WTC11 (cell line): ENCODE data around the gene GFOD1. TPM values are rescaled to one million over a fixed set of nuclear protein-coding genes. Genes with fewer than 3 reads are reported as not detected.
A peak's percentile ranks its signal among the peaks of the same experiment; 100 is the strongest.

Experiments used
- ATAC-seq: fragments of 200-7000 bp; cut with Tn5 transposase; 2 replicates; pipeline ENCODE4 v1.10.0; 2021; ENCODE audit warnings: mild to moderate bottlenecking, moderate library complexity
- CTCF ChIA-PET: fragments of 300-600 bp; sonication (Branson Sonifier 250); formaldehyde crosslinking; loops from one replicate; lab custom pipeline; 2021; ENCODE audit warnings: antibody characterized with exemption; lab: Charles Lee
- POLR2A ChIA-PET: fragments of 350-600 bp; sonication (Branson Sonifier 250); formaldehyde crosslinking; loops from one replicate; lab custom pipeline; 2021; ENCODE audit warnings: antibody characterized with exemption; lab: Charles Lee
- DNase-seq: peaks from one replicate; pipeline ENCODE4 v3.0.0; 2021; ENCODE audit warnings: low spot score
- H3K27ac Mint-ChIP-seq: 2 replicates; pipeline ENCODE4 v1.8.0; 2021; ENCODE audit warnings: mixed read lengths
- H3K27me3 Mint-ChIP-seq: 2 replicates; pipeline ENCODE4 v1.8.0; 2021; ENCODE audit warnings: low read depth, mild to moderate bottlenecking, moderate library complexity, mixed read lengths
- H3K36me3 Mint-ChIP-seq: 2 replicates; pipeline ENCODE4 v1.8.0; 2021; ENCODE audit warnings: mixed read lengths
- H3K4me1 Mint-ChIP-seq: 2 replicates; pipeline ENCODE4 v1.8.0; 2022; ENCODE audit warnings: mixed read lengths
- H3K4me3 Mint-ChIP-seq: 2 replicates; pipeline ENCODE4 v1.8.0; 2021; ENCODE audit warnings: mild to moderate bottlenecking, moderate library complexity, mixed read lengths
- H3K9me3 Mint-ChIP-seq: 2 replicates; pipeline ENCODE4 v1.8.0; 2021; ENCODE audit warnings: mixed read lengths
- CBFB ChIP-seq: sonication (generic); formaldehyde crosslinking; IDR thresholded peaks from 2 replicates; pipeline ENCODE4 v1.8.1; 2022; ENCODE audit warnings: mild to moderate bottlenecking, low read depth, missing genetic modification reagents
- E2F1 ChIP-seq: sonication (generic); formaldehyde crosslinking; IDR thresholded peaks from 2 replicates; pipeline ENCODE4 v1.8.0; 2022; ENCODE audit warnings: mild to moderate bottlenecking, missing genetic modification reagents
- E2F4 ChIP-seq: sonication (generic); formaldehyde crosslinking; IDR thresholded peaks from 2 replicates; pipeline ENCODE4 v1.8.1; 2022; ENCODE audit warnings: low read depth, mild to moderate bottlenecking, moderate library complexity, missing genetic modification reagents, borderline replicate concordance
- FOXJ3 ChIP-seq: sonication (generic); formaldehyde crosslinking; IDR thresholded peaks from 2 replicates; pipeline ENCODE4 v1.9.0; 2021; ENCODE audit warnings: missing genetic modification reagents, mild to moderate bottlenecking, borderline replicate concordance
- FOXK1 ChIP-seq: sonication (generic); formaldehyde crosslinking; IDR thresholded peaks from 2 replicates; pipeline ENCODE4 v1.8.0; 2022; ENCODE audit warnings: mild to moderate bottlenecking, moderate library complexity, missing genetic modification reagents
- GTF2I ChIP-seq: fragments of 250-450 bp; sonication (Bioruptor Pico); conservative IDR thresholded peaks from 2 replicates; pipeline ENCODE4 v1.4.0; 2021; ENCODE audit warnings: mild to moderate bottlenecking
- IRF2 ChIP-seq: sonication (generic); formaldehyde crosslinking; IDR thresholded peaks from 2 replicates; pipeline ENCODE4 v1.8.0; 2022; ENCODE audit warnings: low read depth, missing genetic modification reagents, borderline replicate concordance
- PRDM15 ChIP-seq: sonication (generic); formaldehyde crosslinking; IDR thresholded peaks from 2 replicates; pipeline ENCODE4 v1.8.0; 2022; ENCODE audit warnings: missing genetic modification reagents
- PRRX2 ChIP-seq: fragments of 250-450 bp; sonication (Bioruptor Pico); IDR thresholded peaks from 2 replicates; pipeline ENCODE4 v1.8.0; 2021; ENCODE audit warnings: mild to moderate bottlenecking
- SMAD3 ChIP-seq: sonication (generic); formaldehyde crosslinking; IDR thresholded peaks from 2 replicates; pipeline ENCODE4 v1.8.0; 2022; ENCODE audit warnings: missing genetic modification reagents, mild to moderate bottlenecking, borderline replicate concordance
- SP1 ChIP-seq: sonication (generic); formaldehyde crosslinking; conservative IDR thresholded peaks from 2 replicates; pipeline ENCODE4 v1.8.1; 2022; ENCODE audit warnings: missing genetic modification reagents
- STAT6 ChIP-seq: sonication (generic); formaldehyde crosslinking; conservative IDR thresholded peaks from 2 replicates; pipeline ENCODE4 v1.8.1; 2023; ENCODE audit warnings: mild to moderate bottlenecking, low read depth, missing genetic modification reagents, moderate library complexity
- TEAD1 ChIP-seq: sonication (generic); formaldehyde crosslinking; IDR thresholded peaks from 2 replicates; pipeline ENCODE4 v1.8.0; 2022; ENCODE audit warnings: mild to moderate bottlenecking, missing genetic modification reagents
- ZBTB21 ChIP-seq: sonication (generic); formaldehyde crosslinking; IDR thresholded peaks from 2 replicates; pipeline ENCODE4 v1.8.1; 2023; ENCODE audit warnings: mild to moderate bottlenecking, missing genetic modification reagents, borderline replicate concordance
- total RNA-seq: library from RNA; stranded (reverse); gene quantifications from 3 replicates; pipeline ENCODE4 v1.2.3, GENCODE V29; 2021
- TF ChIP-seq, protein P1 (sequence below): sonication (generic); formaldehyde crosslinking; IDR thresholded peaks from 2 replicates; pipeline ENCODE4 v1.8.1; 2022; ENCODE audit warnings: missing genetic modification reagents, borderline replicate concordance
- TF ChIP-seq, protein P2 (sequence below): fragments of 250-450 bp; sonication (Bioruptor Pico); conservative IDR thresholded peaks from 2 replicates; pipeline ENCODE4 v1.9.0; 2021; ENCODE audit warnings: mild to moderate bottlenecking
- TF ChIP-seq, protein P3 (sequence below): fragments of 250-450 bp; sonication (Bioruptor Pico); IDR thresholded peaks from 2 replicates; pipeline ENCODE4 v2.1.2; 2022; ENCODE audit warnings: mild to moderate bottlenecking, moderate library complexity

Gene GFOD1
- total RNA-seq, 1 experiment from 2014 or later: 8.5 TPM

GRCh38 chr6:13400772-13401171 lies 86.6 kb downstream of the GFOD1 start:
- ChIA-PET POLR2A (no interaction called here), CTCF (interaction anchor here (0.9 kb wide), 1 partner anchor 86 kb away, joined by 3 read pairs; the partner anchor contains the start of gene GFOD1)
- ATAC-seq: no peak
- Mint-ChIP-seq H3K4me3 (no peak overlapping the region), H3K36me3 (no peaks in the 10 kb centered on the region), H3K27me3 (no peaks in the 10 kb centered on the region), H3K4me1 (peaks cover 34% of the 10 kb centered on the region), H3K27ac (no peak overlapping the region), H3K9me3 (no peaks in the 10 kb centered on the region)
- TF ChIP-seq FOXK1 (CRISPR knock-in tag) (no peak), IRF2 (CRISPR knock-in tag) (no peak), TEAD1 (CRISPR knock-in tag) (no peak), FOXJ3 (CRISPR knock-in tag) (no peak), SP1 (CRISPR knock-in tag) (no peak), CBFB (CRISPR knock-in tag) (no peak), ZBTB21 (CRISPR knock-in tag) (no peak), SMAD3 (CRISPR knock-in tag) (no peak)
- TF ChIP-seq, protein P1, sequence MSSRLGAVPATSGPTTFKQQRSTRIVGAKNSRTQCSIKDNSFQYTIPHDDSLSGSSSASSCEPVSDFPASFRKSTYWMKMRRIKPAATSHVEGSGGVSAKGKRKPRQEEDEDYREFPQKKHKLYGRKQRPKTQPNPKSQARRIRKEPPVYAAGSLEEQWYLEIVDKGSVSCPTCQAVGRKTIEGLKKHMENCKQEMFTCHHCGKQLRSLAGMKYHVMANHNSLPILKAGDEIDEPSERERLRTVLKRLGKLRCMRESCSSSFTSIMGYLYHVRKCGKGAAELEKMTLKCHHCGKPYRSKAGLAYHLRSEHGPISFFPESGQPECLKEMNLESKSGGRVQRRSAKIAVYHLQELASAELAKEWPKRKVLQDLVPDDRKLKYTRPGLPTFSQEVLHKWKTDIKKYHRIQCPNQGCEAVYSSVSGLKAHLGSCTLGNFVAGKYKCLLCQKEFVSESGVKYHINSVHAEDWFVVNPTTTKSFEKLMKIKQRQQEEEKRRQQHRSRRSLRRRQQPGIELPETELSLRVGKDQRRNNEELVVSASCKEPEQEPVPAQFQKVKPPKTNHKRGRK (CRISPR knock-in tag): no peak
- TF ChIP-seq, protein P2, sequence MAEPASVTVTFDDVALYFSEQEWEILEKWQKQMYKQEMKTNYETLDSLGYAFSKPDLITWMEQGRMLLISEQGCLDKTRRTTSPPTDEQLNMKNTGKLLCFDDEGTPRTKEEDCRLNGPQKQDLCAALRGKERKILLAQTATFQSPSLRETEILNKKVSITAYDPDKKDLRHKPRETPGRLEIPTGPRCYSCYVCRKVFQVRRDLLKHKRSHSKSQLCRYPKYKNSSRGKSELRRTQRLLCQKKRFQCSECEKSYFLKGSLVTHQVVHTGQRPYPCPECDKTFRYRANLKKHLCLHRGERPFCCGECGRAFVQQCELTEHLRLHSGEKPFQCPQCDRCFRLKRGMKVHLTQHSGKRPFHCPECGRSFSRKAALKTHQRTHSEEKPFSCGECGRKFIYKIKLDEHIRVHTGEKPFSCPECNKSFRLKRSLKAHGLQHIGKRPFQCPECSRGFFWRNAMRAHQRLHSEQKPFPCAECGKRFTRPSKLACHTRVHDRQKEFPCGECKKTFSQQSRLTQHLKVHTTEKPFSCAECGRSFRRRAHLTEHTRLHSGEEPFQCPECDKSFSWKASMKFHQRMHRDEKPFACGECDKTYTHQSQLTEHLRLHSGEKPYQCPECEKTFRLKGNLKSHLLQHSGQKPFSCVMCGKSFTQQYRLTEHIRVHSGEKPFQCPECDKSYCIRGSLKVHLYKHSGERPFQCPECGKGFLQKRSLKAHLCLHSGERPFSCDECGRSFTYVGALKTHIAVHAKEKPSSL (CRISPR knock-in tag): no peak
- no peak for DNase-seq

DNA sequence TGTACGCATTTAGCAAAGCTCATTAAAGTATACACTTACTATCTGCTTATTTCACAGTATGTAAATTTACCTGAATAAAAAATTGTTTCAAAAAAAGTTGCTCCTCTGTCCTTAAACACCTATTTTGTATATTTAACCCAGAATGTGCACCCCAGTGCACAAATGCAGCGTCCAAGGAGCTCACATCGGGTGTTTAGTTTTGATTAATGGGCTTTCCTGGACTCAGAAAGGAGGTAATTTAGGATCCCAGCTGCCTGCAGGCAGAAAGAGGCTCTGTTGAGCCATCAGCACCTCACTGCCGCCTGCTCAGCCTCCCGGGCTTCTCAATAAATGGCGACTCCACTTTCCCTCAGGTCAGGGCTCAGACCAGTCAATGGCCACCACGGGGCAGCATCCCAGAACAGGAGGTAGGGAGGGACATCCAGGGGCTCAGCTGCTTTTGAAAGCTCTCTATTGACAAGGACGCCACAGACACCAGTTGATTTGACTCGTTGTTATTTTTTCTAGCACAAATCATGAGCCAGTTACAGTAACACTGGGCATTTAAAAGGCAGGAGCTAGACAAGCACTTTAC lies 88.9 kb downstream of the GFOD1 start:
- Mint-ChIP-seq H3K27me3 (no peaks in the 10 kb centered on the region), H3K27ac (peak overlapping the region; percentile 42; the same call in 1 of the 2 replicates)
- peak; percentile 46 for DNase-seq
- ChIA-PET CTCF (interaction anchor here (0.6 to 2.5 kb wide), 10 partner anchors 12 to 238 kb away, joined by 3 to 14 read pairs (median 4); partner anchors contain the start of gene SIRT5), POLR2A (no interaction called here)
- TF ChIP-seq STAT6 (CRISPR knock-in tag) (no peak), E2F4 (CRISPR knock-in tag) (no peak)
- TF ChIP-seq, all 79 proteins: peak for 0
- Mint-ChIP-seq H3K9me3 (no peaks in the 10 kb centered on the region), H3K4me3 (no peak overlapping the region), H3K36me3 (no peaks in the 10 kb centered on the region), H3K4me1 (peaks cover 34% of the 10 kb centered on the region)
- peak; percentile 85 for ATAC-seq

DNA sequence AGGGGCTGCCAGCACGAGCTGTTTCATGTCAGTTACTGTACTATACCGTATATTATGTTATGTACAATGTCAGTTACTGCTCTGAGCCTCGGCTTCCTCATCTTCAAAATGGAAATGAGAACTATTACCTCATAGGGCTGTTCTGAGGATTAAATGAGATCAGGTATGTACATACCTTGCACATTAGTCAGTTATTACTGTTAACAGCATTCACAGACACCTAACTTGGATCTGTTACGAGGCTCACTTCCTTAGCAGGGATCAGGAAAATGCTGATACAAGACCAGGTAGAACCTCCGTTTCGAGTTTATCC lies 89.4 kb downstream of the GFOD1 start:
- Mint-ChIP-seq H3K27ac (no peak overlapping the region), H3K4me1 (peaks cover 34% of the 10 kb centered on the region), H3K9me3 (no peaks in the 10 kb centered on the region), H3K36me3 (no peaks in the 10 kb centered on the region), H3K27me3 (no peaks in the 10 kb centered on the region), H3K4me3 (no peak overlapping the region)
- no peak for DNase-seq
- no peak for ATAC-seq
- ChIA-PET POLR2A (no interaction called here), CTCF (interaction anchor here (1.0 to 2.5 kb wide), 9 partner anchors 12 to 238 kb away, joined by 3 to 14 read pairs (median 4); partner anchors contain the start of gene SIRT5)
- TF ChIP-seq, protein P3, sequence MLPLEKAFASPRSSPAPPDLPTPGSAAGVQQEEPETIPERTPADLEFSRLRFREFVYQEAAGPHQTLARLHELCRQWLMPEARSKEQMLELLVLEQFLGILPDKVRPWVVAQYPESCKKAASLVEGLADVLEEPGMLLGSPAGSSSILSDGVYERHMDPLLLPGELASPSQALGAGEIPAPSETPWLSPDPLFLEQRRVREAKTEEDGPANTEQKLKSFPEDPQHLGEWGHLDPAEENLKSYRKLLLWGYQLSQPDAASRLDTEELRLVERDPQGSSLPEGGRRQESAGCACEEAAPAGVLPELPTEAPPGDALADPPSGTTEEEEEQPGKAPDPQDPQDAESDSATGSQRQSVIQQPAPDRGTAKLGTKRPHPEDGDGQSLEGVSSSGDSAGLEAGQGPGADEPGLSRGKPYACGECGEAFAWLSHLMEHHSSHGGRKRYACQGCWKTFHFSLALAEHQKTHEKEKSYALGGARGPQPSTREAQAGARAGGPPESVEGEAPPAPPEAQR (CRISPR knock-in tag): no peak
- TF ChIP-seq FOXJ3 (CRISPR knock-in tag) (no peak), GTF2I (no peak), PRDM15 (CRISPR knock-in tag) (no peak), E2F1 (CRISPR knock-in tag) (no peak), PRRX2 (CRISPR knock-in tag) (no peak)
